ENCODE data around the gene NUDT3. TPM values are rescaled to one million over a fixed set of nuclear protein-coding genes. Genes with fewer than 3 reads are reported as not detected.

The NUDT3 gene
- total and polyA plus RNA-seq, 2 experiments from 2014 or later: 12.1 to 31.1 TPM

DNA sequence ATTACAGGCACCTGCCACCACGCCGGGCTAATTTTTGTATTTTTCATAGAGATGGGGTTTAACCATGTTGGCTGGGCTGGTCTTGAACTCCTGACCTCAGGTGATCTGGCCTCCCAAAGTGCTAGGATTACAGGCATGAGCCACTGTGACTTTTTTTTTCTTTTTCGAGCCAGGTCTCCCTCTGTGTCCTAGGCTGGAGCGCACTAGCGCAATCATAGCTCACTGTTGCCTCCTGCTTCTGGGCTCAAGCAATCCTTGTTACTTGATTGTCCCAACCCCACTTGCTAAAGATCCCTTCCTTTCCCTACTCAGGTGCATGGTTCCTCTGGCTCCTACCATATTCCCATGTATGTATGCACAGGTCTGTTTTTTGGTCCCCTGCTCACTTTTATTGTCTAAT lies 116.3 kb downstream of the NUDT3 start (continued):
- TF ChIP-seq, protein P1, sequence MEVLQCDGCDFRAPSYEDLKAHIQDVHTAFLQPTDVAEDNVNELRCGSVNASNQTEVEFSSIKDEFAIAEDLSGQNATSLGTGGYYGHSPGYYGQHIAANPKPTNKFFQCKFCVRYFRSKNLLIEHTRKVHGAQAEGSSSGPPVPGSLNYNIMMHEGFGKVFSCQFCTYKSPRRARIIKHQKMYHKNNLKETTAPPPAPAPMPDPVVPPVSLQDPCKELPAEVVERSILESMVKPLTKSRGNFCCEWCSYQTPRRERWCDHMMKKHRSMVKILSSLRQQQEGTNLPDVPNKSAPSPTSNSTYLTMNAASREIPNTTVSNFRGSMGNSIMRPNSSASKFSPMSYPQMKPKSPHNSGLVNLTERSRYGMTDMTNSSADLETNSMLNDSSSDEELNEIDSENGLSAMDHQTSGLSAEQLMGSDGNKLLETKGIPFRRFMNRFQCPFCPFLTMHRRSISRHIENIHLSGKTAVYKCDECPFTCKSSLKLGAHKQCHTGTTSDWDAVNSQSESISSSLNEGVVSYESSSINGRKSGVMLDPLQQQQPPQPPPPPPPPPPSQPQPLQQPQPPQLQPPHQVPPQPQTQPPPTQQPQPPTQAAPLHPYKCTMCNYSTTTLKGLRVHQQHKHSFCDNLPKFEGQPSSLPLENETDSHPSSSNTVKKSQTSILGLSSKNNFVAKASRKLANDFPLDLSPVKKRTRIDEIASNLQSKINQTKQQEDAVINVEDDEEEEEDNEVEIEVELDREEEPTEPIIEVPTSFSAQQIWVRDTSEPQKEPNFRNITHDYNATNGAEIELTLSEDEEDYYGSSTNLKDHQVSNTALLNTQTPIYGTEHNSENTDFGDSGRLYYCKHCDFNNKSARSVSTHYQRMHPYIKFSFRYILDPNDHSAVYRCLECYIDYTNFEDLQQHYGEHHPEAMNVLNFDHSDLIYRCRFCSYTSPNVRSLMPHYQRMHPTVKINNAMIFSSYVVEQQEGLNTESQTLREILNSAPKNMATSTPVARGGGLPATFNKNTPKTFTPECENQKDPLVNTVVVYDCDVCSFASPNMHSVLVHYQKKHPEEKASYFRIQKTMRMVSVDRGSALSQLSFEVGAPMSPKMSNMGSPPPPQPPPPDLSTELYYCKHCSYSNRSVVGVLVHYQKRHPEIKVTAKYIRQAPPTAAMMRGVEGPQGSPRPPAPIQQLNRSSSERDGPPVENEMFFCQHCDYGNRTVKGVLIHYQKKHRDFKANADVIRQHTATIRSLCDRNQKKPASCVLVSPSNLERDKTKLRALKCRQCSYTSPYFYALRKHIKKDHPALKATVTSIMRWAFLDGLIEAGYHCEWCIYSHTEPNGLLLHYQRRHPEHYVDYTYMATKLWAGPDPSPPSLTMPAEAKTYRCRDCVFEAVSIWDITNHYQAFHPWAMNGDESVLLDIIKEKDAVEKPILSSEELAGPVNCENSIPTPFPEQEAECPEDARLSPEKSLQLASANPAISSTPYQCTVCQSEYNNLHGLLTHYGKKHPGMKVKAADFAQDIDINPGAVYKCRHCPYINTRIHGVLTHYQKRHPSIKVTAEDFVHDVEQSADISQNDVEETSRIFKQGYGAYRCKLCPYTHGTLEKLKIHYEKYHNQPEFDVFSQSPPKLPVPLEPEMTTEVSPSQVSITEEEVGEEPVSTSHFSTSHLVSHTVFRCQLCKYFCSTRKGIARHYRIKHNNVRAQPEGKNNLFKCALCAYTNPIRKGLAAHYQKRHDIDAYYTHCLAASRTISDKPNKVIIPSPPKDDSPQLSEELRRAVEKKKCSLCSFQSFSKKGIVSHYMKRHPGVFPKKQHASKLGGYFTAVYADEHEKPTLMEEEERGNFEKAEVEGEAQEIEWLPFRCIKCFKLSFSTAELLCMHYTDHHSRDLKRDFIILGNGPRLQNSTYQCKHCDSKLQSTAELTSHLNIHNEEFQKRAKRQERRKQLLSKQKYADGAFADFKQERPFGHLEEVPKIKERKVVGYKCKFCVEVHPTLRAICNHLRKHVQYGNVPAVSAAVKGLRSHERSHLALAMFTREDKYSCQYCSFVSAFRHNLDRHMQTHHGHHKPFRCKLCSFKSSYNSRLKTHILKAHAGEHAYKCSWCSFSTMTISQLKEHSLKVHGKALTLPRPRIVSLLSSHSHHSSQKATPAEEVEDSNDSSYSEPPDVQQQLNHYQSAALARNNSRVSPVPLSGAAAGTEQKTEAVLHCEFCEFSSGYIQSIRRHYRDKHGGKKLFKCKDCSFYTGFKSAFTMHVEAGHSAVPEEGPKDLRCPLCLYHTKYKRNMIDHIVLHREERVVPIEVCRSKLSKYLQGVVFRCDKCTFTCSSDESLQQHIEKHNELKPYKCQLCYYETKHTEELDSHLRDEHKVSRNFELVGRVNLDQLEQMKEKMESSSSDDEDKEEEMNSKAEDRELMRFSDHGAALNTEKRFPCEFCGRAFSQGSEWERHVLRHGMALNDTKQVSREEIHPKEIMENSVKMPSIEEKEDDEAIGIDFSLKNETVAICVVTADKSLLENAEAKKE (CRISPR knock-in tag; IDR thresholded peaks at IDR 0.05): no peak
- TF ChIP-seq EZH2 (IDR thresholded peaks at IDR 0.05; ENCODE audit: low read depth, unreplicated experiment): no peak

DNA sequence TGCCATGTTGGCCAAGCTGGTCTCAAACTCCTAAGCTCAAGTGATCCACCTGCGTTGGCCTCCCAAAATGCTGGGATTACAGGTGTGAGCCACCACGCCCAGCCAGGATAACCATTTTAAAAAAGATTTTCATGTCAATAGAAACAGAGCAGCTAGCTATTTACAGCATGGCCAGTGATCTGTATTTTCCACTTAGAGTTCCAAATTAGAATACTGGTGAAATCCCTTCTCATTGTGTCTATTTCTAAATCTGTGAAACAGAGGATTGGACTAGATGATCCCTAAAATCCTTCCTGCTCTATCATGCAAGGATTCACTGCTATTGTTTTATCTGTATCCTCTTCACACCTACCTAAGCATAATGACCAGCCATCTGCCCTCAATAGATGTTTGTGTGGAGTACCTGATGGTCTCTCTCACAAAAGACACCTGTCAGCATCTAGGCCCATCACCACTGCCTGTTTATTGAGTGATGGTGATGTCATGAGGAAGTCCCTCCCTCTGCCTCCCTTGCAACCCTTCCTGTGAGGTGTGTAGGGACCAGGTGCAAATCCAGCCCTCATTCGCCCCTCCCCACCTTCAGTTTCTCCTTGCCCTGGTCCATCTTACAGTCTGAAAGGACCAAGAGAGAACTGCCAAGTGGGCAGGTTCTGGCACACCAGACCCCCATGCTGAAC lies 117.2 kb downstream of the NUDT3 start:
- ATAC-seq (no peak), DNase-seq (ENCODE audit: low spot score) (no peak)
- Mint-ChIP-seq H3K36me3 (ENCODE audit: low read depth) (no peaks in the 10 kb centered on the region; the same call in 2 of the 3 replicates), H3K9me3 (no peaks in the 10 kb centered on the region), H3K4me3 (no peak overlapping the region), H3K27me3 (ENCODE audit: insufficient read depth, low read depth, poor library complexity) (peaks cover 7% of the 10 kb centered on the region), H3K4me1 (peaks cover 5% of the 10 kb centered on the region; the same call in 2 of the 3 replicates), H3K27ac (no peak overlapping the region)
- H3K4me1 ChIP-seq (ENCODE audit: insufficient read depth): no peaks in the 10 kb centered on the region
- no peaks in the 10 kb centered on the region for H3K79me2 ChIP-seq (replicated peaks; ENCODE audit: insufficient read depth)
- no peaks in the 10 kb centered on the region for H3K9me2 ChIP-seq (ENCODE audit: insufficient read depth)
- H3K27me3 ChIP-seq (ENCODE audit: insufficient read depth): no peaks in the 10 kb centered on the region
- no peaks in the 10 kb centered on the region for H3K36me3 ChIP-seq (ENCODE audit: insufficient read depth)
- no peak overlapping the region for H3K27ac ChIP-seq (ENCODE audit: low read depth)
- H4K20me1 ChIP-seq (replicated peaks; ENCODE audit: insufficient read depth): no peaks in the 10 kb centered on the region
- H2AFZ ChIP-seq: no peak overlapping the region
- H3K4me2 ChIP-seq: no peak overlapping the region
- no peak overlapping the region for H3K4me3 ChIP-seq
- no peaks in the 10 kb centered on the region for H3F3A ChIP-seq (replicated peaks; ENCODE audit: low read depth)
- no peak for TF ChIP-seq NANOG (IDR thresholded peaks at IDR 0.05; ENCODE audit: borderline replicate concordance)
- TF ChIP-seq, protein P1 (CRISPR knock-in tag; IDR thresholded peaks at IDR 0.05): no peak
- no peak for TF ChIP-seq EZH2 (IDR thresholded peaks at IDR 0.05; ENCODE audit: low read depth, unreplicated experiment)
- no peak for TF ChIP-seq POLR2AphosphoS5 (IDR thresholded peaks at IDR 0.05; ENCODE audit: low read depth)
- no peak for TF ChIP-seq ETS1 (IDR thresholded peaks at IDR 0.05)
- TF ChIP-seq STAT1 (IDR thresholded peaks at IDR 0.05; ENCODE audit: unreplicated experiment): no peak
- no peak for TF ChIP-seq EZH2phosphoT487 (IDR thresholded peaks at IDR 0.05; ENCODE audit: unreplicated experiment)
- TF ChIP-seq ZNF331 (CRISPR knock-in tag; IDR thresholded peaks at IDR 0.05; ENCODE audit: low read depth): no peak
